Subcutaneous adipose tissue (tissue), 4 donors: Measurements from ENCODE around the gene DSCAML1. TPM values are rescaled to one million over a fixed set of nuclear protein-coding genes. Genes with fewer than 3 reads are reported as not detected.

Source experiments
- total RNA-seq, 4 donors: library from RNA; depleted of rRNA; stranded (reverse); fragments of >200 nt; gene quantifications; one replicate each; pipeline ENCODE4 v1.1.0, GENCODE V29; 2016
- TF ChIP-seq, protein P1 (sequence below): fragments of 450-650 bp; IDR thresholded peaks from one replicate; pipeline ENCODE4 v1.5.1; 2016; ENCODE audit warnings: low read depth, mild to moderate bottlenecking, control low read depth, antibody characterized with exemption, moderate library complexity

The DSCAML1 gene
- total RNA-seq, 4 donors from 2014 or later, result 0.22 to 0.82 (median 0.75) TPM; not detected in 1

DNA sequence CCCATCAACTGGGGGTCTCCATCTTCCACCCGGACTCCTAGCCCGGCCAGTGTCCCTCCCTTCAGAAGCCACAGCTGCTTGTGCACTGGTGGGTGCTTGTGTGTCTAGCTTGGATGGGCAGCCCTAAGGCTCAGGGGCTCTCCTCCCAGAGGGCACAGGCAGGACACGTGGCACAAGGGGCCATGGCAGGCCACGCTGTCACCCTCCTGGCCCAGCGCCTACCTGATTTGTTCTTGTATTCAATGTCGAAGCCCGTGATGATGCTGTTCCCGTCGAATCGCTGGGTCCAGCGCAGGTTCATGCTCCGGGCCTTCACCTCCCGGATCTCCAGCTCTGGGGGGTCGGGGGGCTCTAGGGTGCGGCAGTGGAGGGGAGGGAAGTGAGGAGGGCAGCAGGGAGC lies 316.8 kb downstream of the DSCAML1 start:
- TF ChIP-seq, protein P1, sequence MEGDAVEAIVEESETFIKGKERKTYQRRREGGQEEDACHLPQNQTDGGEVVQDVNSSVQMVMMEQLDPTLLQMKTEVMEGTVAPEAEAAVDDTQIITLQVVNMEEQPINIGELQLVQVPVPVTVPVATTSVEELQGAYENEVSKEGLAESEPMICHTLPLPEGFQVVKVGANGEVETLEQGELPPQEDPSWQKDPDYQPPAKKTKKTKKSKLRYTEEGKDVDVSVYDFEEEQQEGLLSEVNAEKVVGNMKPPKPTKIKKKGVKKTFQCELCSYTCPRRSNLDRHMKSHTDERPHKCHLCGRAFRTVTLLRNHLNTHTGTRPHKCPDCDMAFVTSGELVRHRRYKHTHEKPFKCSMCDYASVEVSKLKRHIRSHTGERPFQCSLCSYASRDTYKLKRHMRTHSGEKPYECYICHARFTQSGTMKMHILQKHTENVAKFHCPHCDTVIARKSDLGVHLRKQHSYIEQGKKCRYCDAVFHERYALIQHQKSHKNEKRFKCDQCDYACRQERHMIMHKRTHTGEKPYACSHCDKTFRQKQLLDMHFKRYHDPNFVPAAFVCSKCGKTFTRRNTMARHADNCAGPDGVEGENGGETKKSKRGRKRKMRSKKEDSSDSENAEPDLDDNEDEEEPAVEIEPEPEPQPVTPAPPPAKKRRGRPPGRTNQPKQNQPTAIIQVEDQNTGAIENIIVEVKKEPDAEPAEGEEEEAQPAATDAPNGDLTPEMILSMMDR, result no peak

- TF ChIP-seq, protein P1, result no peak
These were observed 317.6 kb downstream of the DSCAML1 start for GRCh38 chr11:117479372-117479771.

DNA sequence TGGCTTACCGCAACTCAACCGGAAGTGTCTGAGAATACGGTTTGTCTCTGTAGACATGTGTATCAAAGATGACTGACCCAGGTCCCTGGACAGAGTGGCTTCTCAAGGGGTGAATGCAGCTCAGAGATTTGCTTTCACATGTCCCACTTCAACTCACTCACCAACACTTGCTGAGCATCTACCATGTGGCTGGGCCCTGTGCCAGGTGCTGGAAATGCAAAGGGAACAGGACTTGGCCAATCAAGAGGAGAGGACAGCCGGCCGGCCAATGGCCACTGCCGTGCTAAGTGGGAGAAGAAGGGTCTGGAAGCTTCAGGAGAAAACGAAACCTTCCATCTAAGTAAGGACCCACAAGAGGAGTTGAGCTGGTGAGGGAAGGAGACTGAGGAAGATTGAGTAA lies 318.1 kb downstream of the DSCAML1 start:
- TF ChIP-seq, protein P1, result no peak

- TF ChIP-seq, protein P1, result no peak
These were observed 318.7 kb downstream of the DSCAML1 start for GRCh38 chr11:117478126-117478860.

DNA sequence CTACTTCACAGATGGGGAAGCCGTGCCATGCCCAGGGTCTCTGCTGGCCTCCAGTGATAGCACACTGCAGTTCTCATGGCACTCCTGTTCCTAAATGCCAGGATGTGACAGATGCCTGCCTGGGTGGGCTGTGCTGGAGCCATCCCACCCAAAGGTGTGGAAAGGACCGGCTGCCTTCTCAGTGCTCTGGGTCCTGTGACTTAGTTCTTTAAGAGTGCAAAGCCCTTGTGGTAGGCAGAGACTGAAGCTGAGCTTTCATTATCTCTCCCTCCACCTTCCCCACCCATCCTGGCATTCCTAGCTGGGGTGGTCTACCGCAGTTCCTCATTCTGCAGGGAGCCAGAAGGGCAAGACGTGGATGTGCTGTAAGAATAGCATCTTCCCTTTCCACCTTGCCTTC lies 319.3 kb downstream of the DSCAML1 start:
- TF ChIP-seq, protein P1, result no peak

GRCh38 chr11:117476531-117477142 lies 320.4 kb downstream of the DSCAML1 start:
- TF ChIP-seq, protein P1, result no peak

DNA sequence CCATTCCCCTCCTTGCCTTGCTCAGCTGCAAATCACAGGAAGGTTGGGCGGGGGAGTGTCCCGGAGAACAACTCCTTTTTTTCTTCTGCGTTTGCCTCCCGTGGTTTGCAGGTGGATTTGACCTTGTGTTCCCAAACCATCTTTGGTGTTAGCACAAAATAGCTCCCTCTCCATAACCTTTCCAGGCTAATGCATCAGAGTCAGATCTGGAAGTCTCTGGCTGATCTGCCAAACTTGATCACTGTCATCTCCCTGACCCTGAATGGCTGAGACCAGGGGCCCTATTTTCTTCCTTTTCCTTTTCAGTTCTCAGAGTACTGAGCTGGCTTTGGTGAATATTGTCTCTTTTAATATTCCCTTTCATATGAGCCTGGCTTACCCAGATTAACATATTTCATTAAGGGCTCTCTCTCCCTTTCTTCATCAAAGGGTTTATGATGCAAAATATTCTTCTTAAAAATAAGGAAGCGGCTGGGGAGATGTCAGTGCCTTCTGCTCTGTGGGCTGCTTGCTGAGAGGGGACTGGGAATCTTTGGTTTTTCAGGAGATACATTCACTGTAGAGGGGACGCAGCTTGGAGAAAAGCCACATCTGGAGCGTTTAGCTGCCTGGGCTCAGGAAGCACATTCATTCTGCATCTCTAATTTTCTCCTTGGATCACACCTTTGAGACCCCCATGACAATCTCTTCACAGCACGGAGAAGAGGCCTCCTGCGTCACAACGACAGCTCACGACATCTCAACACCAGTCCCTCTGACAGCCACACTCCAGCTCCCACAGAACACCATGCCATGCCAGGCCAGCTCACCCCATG lies 321.1 kb downstream of the DSCAML1 start:
- TF ChIP-seq, protein P1, result no peak
